ENCODE results near the gene GIMAP7.
"Not testable (repeated sequence)": the region's sequence is repeated elsewhere in the genome, so short reads cannot be mapped to it uniquely, and the experiment has no call there.

GIMAP7 gene

DNA sequence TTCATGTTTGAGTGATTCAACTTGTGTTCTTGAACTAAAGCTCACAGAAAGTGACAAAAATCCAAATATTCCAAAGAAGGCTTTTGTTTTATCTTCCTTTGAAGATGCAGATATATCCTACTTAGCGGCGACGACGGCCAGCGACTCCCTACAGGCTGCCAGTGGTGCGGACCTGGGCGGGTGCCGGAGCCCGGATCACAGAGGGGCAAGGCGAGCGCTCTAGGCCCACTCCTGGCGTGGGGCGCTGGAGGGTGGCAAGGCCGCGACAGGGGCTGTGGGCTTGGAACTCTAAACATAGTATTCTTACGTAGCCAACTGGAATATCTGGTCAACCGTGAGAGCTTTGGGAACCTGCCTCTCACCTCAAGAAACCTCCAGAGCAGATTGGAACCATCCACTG is 914 bp upstream of the GIMAP7 start:
- DNase-seq (ENCODE audit: low read depth in 2 of 2): no peak

GRCh38 chr7:150515248-150516147 is 826 bp downstream of the GIMAP7 start:
- no peak for DNase-seq (ENCODE audit: low read depth in 2 of 2)

GRCh38 chr7:150516956-150517745 is 2.5 kb downstream of the GIMAP7 start:
- no peak for DNase-seq (ENCODE audit: low read depth in 2 of 2)

- DNase-seq (ENCODE audit: low read depth in 2 of 2): no peak
These were observed 4.6 kb downstream of the GIMAP7 start for GRCh38 chr7:150519310-150519709.

DNA sequence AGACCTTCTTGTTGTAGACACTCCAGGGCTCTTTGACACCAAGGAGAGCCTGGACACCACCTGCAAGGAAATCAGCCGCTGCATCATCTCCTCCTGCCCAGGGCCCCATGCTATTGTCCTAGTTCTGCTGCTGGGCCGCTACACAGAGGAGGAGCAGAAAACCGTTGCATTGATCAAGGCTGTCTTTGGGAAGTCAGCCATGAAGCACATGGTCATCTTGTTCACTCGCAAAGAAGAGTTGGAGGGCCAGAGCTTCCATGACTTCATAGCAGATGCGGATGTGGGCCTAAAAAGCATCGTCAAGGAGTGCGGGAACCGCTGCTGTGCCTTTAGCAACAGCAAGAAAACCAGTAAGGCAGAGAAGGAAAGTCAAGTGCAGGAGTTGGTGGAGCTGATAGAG is 5.5 kb downstream of the GIMAP7 start:
- DNase-seq (ENCODE audit: low read depth in 2 of 2): no peak

DNA sequence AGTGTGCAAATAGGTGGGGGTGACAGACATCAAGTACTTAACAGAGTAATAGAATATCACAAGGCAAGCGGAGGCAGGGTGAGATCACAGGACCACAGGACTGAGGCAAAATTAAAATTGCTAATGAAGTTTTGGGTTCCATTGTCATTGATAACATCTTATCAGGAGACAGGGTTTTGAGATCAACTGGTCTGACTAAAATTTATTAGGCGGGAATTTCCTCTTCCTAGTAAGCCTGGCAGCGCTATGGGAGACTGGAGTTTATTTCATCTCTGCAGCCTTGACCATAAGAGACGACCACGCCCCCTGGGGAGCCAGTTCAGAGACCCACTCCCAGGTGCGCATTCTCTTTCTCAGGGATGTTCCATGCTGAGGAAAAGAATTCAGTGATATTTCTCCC is 8.3 kb downstream of the GIMAP7 start:
- DNase-seq (ENCODE audit: low read depth in 2 of 2): not testable (repeated sequence)

DNA sequence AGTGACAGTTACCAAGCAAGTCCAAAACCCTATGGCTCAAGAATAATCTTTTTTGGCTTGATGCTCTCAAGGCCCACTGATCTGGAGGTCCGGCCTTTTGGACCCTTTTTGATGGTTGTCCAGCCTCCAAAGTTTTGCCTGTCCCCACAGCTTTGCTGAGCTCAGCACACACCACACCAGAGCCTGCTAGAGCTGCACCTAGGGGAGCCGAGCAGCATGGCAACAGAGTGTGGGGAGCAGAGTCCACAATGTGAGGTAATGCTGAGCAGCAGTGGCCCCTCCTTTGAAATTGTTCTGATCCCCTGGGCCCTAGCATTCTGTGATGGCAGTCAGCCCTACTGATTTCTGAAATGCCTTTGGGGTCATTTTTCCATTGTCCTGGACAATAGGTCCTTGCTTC is 9.3 kb downstream of the GIMAP7 start:
- no peak for DNase-seq (ENCODE audit: low read depth in 2 of 2)

- DNase-seq (ENCODE audit: low read depth in 2 of 2): no peak
These were observed 17.0 kb downstream of the GIMAP7 start for GRCh38 chr7:150531704-150532103.

GRCh38 chr7:150538259-150538658 is 23.6 kb downstream of the GIMAP7 start:
- no peak for DNase-seq (ENCODE audit: low read depth in 2 of 2)

DNA sequence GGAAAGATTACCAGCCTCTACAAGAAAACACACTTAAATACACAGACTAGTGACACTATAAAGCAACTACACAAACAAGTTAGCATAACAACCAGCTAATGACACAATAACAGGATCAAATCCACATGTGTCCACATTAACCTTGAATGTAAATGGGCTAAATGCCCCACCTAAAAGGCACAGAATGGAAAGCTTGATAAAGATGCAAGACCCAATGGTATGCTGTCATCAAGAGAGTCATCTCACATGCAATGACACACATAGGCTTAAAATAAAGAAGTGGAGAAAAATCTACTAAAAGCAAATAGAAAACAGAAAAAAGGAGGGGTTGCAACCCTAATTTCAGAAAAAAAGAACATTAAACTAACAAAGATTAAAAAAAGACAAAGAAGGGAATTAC is 38.5 kb downstream of the GIMAP7 start:
- no peak for DNase-seq (ENCODE audit: low read depth in 2 of 2)

DNA sequence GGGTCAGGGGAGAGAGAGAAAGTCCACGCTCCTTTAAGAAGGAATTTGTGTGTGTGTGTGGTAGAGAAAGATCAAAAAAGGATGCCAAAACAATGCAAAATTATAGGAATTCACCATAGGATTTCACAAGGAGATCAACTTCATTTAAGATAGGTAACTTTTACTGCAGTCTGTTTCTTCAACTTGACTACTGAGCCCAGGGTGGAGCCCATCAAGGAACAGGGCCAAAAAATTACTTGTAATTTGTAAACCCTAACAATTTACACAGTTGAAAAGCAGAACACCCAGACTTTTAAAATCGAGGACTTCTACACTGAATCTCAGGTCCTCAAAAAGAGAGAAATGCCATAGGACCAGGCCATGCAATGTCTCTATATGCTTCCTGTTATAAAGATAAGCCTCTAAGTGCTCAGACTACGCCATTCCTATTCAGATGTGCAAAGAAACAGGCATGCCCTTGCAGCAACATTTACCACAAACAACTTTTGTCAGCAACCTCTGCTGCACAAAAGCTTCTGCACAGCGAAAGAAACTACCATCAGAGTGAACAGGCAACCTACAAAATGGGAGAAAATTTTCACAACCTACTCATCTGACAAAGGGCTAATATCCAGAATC is 42.0 kb downstream of the GIMAP7 start:
- DNase-seq (ENCODE audit: low read depth in 2 of 2): no peak

DNA sequence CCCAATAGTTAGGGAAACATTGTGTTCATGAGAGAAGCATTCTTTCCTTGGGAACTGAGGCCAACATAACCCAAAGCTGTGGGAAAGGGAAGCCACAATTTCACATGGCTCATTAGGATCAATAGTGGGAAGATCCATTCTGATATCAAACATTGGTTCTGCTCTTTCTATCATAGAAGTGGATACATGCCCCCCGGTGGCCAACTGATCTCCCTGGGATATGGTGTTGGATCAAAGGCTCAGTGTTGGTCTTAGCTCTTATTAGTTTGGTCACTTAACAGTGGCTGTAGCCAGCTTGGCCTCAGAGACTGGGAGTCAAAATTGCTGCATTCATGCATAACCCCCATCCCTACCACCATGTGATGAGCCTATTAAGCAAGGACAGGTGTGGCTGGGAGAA is 45.8 kb downstream of the GIMAP7 start:
- no peak for DNase-seq (ENCODE audit: low read depth in 2 of 2)

DNA sequence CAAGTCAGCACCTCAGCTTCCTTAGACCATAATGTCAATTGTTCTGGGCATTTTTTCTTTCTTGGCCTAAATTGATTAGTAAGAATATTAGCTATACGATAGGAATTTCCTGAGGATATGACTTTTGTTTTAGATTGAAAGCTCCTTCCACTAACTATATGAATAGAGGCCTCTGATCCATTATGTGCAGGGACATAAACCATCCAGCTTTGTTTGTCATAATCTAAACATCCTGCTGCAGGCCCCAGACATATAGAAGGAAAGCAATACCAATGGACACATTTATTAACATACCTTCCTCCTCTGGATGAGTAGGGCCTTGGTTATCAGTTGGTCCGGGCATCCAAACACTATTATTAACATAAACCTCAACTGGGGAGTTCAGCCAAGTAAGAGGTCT is 48.2 kb downstream of the GIMAP7 start:
- DNase-seq (ENCODE audit: low read depth in 2 of 2): no peak

GRCh38 chr7:150564006-150564405 is 49.3 kb downstream of the GIMAP7 start:
- no peak for DNase-seq (ENCODE audit: low read depth in 2 of 2)

- no peak for DNase-seq (ENCODE audit: low read depth in 2 of 2)
These were observed 49.9 kb downstream of the GIMAP7 start for GRCh38 chr7:150564566-150564965.

GRCh38 chr7:150565239-150565638 is 50.6 kb downstream of the GIMAP7 start:
- DNase-seq (ENCODE audit: low read depth in 2 of 2): no peak

GRCh38 chr7:150566123-150566522 is 51.5 kb downstream of the GIMAP7 start:
- no peak for DNase-seq (ENCODE audit: low read depth in 2 of 2)

DNA sequence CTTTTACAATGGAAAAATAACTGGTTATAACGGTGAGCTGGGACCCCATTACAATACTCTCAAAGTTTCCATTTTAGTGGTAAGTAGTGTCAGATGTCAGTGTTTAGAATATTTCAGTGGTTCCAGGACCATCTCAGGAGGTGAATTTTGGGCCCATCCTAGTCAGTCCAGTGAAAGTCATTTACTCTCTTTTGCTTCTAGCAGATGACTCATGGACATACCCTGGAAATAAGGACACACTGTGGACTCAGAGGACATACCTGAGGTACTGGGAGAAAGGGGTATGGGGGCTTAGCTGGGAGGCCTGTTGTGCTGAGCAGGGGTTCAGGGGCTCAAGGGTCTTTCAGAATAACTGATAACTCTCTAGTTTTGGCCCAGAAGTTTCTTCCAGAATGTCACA is 51.9 kb downstream of the GIMAP7 start:
- DNase-seq (ENCODE audit: low read depth in 2 of 2): no peak

DNA sequence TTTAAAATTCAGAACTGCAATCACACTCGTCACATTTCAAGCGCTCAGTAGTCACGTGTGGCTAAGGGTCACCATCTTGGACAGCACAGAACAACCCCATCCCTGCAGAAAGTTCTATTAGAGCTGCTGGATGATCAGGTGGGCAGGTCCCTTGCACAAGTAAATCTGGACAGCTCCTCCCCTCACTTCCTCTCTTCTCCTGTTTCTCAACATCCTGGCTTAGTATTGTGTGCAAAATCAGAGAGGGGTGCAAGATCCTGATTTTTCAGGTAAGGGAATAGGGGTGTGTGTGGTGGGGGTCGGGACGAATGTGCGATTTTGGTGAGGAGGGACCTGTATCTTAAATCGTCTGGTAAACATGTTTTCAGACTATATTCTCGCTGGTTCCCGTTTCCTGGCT is 52.5 kb downstream of the GIMAP7 start, which contains the start of gene GIMAP4:
TSS of gene GIMAP4 (plus strand) at position 222 of the 400 bp plus-strand sequence. CDS start 2,512 bp downstream, outside the sequence.
- DNase-seq (ENCODE audit: low read depth in 2 of 2): no peak

DNA sequence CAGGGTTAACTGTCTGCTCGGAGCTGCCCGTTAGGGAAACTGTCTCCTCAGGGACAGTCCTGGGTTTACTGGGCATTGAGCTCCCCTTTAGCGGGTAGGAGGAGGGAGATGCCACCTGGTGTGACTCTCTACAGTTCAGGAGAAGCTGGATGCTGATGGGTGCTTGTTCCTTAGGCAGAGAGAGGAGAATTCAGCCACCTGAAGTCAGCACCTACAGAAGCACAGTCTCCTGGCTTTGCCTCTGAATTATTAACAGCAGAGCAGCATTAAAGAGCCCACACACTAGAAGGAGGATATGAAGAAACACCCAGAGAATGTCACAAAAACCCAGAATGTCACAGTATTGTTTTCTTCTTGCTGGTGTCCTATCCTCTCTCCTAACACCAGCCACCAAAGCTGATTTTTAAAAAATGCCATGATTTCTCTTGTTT is 53.2 kb downstream of the GIMAP7 start:
- no peak for DNase-seq (ENCODE audit: low read depth in 2 of 2)

DNA sequence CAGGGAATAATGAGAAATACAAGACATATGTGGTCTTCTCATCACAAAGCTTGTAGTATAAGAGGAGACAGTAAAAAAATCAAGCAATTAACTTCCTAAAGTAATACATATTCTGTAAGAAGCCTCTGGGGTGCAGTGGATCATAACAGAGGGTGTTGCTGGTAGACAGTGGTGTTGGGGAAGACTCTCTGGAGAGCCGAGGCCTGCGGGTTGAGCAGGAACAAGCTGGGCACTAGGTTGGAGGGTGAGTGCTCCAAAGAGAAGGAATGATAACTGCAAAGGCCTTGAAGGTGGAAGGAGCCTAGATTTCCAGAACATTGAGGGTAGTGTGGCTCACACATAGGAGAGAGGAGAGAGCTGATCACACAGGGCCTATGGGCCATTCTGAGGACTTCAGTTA is 54.0 kb downstream of the GIMAP7 start:
- no peak for DNase-seq (ENCODE audit: low read depth in 2 of 2)

DNA sequence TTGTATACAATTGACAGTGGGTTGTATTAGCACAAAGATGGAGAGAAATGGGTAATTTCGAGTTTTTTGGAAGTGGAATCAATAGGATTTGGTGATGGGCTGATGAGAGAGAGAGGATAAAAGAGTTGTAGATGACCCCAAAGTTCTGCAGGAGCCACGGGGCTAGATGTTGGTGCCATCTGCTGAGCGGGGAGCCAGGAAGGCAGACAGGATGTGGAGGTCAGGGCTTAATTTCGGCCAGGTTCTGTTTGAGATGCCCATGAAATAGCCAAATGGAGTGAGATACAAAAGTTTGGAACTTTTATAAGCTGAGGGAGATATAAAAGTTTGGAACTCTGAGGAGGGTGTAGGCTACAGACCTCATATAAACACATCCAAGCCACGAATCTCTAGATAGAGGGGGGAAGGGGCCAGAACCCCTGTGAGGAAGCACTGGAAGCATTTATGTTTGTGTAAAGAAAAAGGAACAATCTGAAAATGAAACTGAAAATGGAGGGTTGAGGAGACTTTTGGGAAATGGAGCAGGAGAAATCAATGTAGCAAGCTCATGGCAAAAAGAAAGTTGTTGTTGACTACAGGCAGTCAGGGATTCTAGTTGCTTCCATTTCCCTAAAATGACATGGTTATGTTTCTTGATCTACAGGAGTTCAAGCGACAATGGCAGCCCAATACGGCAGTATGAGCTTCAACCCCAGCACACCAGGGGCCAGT is 54.7 kb downstream of the GIMAP7 start:
- DNase-seq (ENCODE audit: low read depth in 2 of 2): no peak

All from stimulated activated CD8-positive, alpha-beta memory T cell treated with anti-CD3 and anti-CD28 coated beads, Interleukin-7, amount 100 ng/mL, for 1 hour (primary cell).